Keratinocyte (primary cell): Measurements from ENCODE around the gene ZC3H13. TPM values are rescaled to one million over a fixed set of nuclear protein-coding genes. Genes with fewer than 3 reads are reported as not detected.

Source experiments
- DNase-seq: peaks from one replicate; pipeline ENCODE4 v3.0.0-alpha.2; 2011; ENCODE audit warnings: low read depth, missing footprints, low spot score
- FAIRE-seq: peaks from 2 replicates; lab custom pipeline; 2011; peaks lifted over from hg19 to GRCh38; lab: Jason Lieb, UNC
- H2AFZ ChIP-seq: 2 replicates; pipeline ENCODE4 v1.6.0; 2012; ENCODE audit warnings: low read length, control low read depth, inconsistent platforms; ENCODE audit not compliant: control insufficient read depth
- H3K27ac ChIP-seq: 2 replicates; pipeline ENCODE4 v1.5.1; 2011; ENCODE audit warnings: low read length; ENCODE audit not compliant: control insufficient read depth, insufficient read depth
- H3K27me3 ChIP-seq: 3 replicates; pipeline ENCODE4 v1.6.0; 2011; ENCODE audit warnings: low read length; ENCODE audit not compliant: control insufficient read depth, insufficient read depth; ENCODE audit errors: extremely low read depth
- H3K36me3 ChIP-seq, 2 experiments: 2 replicates in 1 of 2; 3 replicates in 1 of 2; pipeline ENCODE4 v1.5.1; 2011; ENCODE audit warnings: low read length in 2 of 2, mild to moderate bottlenecking in 1 of 2; ENCODE audit not compliant: control insufficient read depth in 2 of 2, insufficient read depth in 2 of 2; ENCODE audit errors: extremely low read depth in 1 of 2
- H3K4me1 ChIP-seq: 3 replicates; pipeline ENCODE4 v1.5.1; 2011; ENCODE audit warnings: low read length; ENCODE audit not compliant: control insufficient read depth, insufficient read depth; ENCODE audit errors: extremely low read depth
- H3K4me2 ChIP-seq: 3 replicates; pipeline ENCODE4 v1.6.0; 2011; ENCODE audit warnings: low read depth, low read length; ENCODE audit not compliant: control insufficient read depth, insufficient read depth; ENCODE audit errors: extremely low read depth
- H3K4me3 ChIP-seq, 3 experiments: fragments of 200-600 bp in 1 of 3; sonication (generic) in 1 of 3; 2 replicates in 2 of 3; 3 replicates in 1 of 3; pipeline ENCODE4 v1.5.1; 2011 to 2016; ENCODE audit warnings: low read length in 3 of 3, mild to moderate bottlenecking in 3 of 3, control low read depth in 2 of 3, inconsistent platforms in 1 of 3, low read depth in 1 of 3, mixed read lengths in 1 of 3, mixed run types in 1 of 3, moderate library complexity in 1 of 3; ENCODE audit not compliant: control insufficient read depth in 2 of 3, insufficient read depth in 2 of 3; ENCODE audit errors: extremely low read depth in 1 of 3
- H3K79me2 ChIP-seq: 2 replicates; pipeline ENCODE4 v1.6.0; 2012; ENCODE audit warnings: low read length; ENCODE audit not compliant: control insufficient read depth, insufficient read depth
- H3K9ac ChIP-seq: 3 replicates; pipeline ENCODE4 v1.6.0; 2011; ENCODE audit warnings: low read length; ENCODE audit not compliant: control insufficient read depth, insufficient read depth; ENCODE audit errors: extremely low read depth
- H3K9me1 ChIP-seq: 3 replicates; pipeline ENCODE4 v1.6.0; 2011; ENCODE audit warnings: low read length; ENCODE audit not compliant: control insufficient read depth, insufficient read depth; ENCODE audit errors: extremely low read depth
- H3K9me3 ChIP-seq: 2 replicates; pipeline ENCODE4 v1.5.1; 2012; ENCODE audit warnings: low read depth, low read length; ENCODE audit not compliant: control insufficient read depth
- H4K20me1 ChIP-seq: 3 replicates; pipeline ENCODE4 v1.6.0; 2011; ENCODE audit warnings: low read length; ENCODE audit not compliant: control insufficient read depth, insufficient read depth; ENCODE audit errors: extremely low read depth
- CTCF ChIP-seq, 3 experiments: IDR thresholded peaks in 1 of 3; conservative IDR thresholded peaks in 1 of 3; optimal IDR thresholded peaks in 1 of 3; 2 replicates in 2 of 3; 3 replicates in 1 of 3; pipeline versions ENCODE3 to v1.5.1; 2011; ENCODE audit warnings: low read length in 3 of 3, mild to moderate bottlenecking in 3 of 3, moderate library complexity in 2 of 3, control low read depth in 1 of 3, inconsistent platforms in 1 of 3; ENCODE audit not compliant: insufficient read depth in 2 of 3; ENCODE audit errors: extremely low read depth in 1 of 3
- EZH2 ChIP-seq: IDR thresholded peaks from one replicate; pipeline ENCODE4 v1.6.1; 2012; ENCODE audit warnings: inconsistent platforms, mild to moderate bottlenecking, low read length, moderate library complexity
- dilution Hi-C: fragments of 300-500 bp; cut with MboI; formaldehyde crosslinking; loops from one replicate; pipeline ENCODE4 v1.7.0; 2020; ENCODE audit warnings: low sequenced_read_pairs; ENCODE audit not compliant: extremely low pct_ligation_motif_present
- polyA plus RNA-seq, 5 experiments: library from polyadenylated mRNA; depleted of rRNA in 3 of 5; stranded (reverse) in 3 of 5; stranded (forward) in 1 of 5; unstranded in 1 of 5; fragments of >200 nt; gene quantifications; 1 replicate in 1 of 5; 2 replicates in 3 of 5; 3 replicates in 1 of 5; pipeline versions ENCODE4 v1.2.1 to v1.2.3, GENCODE V29; 2011 to 2012; ENCODE audit warnings: missing spikeins in 2 of 5, low read depth in 1 of 5, low replicate concordance in 1 of 5

Gene ZC3H13
- polyA plus RNA-seq, 1 donor (not counting 4 experiments of a cell fraction or from before 2014, with no cell fraction given) = 10.6 TPM

GRCh38 chr13:45961468-45961867 is 91.1 kb downstream of the ZC3H13 start:
- Histone ChIP-seq H3K27ac (no peak overlapping the region), H3K4me3 (no peak overlapping the region), H3K36me3 (peaks cover 8 to 15% of the 10 kb centered on the region in 2 experiments), H3K9me3 (no peaks in the 10 kb centered on the region), H3K9ac (no peak overlapping the region), H3K9me1 (no peaks in the 10 kb centered on the region), H4K20me1 (no peaks in the 10 kb centered on the region), H3K79me2 (no peaks in the 10 kb centered on the region), H3K4me2 (no peak overlapping the region), H2AFZ (no peak overlapping the region), H3K4me1 (no peaks in the 10 kb centered on the region), H3K27me3 (no peaks in the 10 kb centered on the region)
- TF ChIP-seq EZH2 (no peak), CTCF (optimal IDR thresholded peaks at IDR 0.05 in 1 of 3, IDR thresholded peaks at IDR 0.05 in 1 of 3, conservative IDR thresholded peaks at IDR 0.05 in 1 of 3; ENCODE audit: extremely low read depth in 1 of 3, insufficient read depth in 2 of 3, low read length in 3 of 3) (no peak)
- dilution Hi-C loops = no loop called here
- no peak for DNase-seq
- no peak for FAIRE-seq

GRCh38 chr13:45954836-45955800 is 97.4 kb downstream of the ZC3H13 start:
- no peak overlapping the region for H3K4me2 ChIP-seq
- H4K20me1 ChIP-seq = no peaks in the 10 kb centered on the region
- H3K79me2 ChIP-seq = no peaks in the 10 kb centered on the region
- H3K4me3 ChIP-seq = no peak overlapping the region
- no peaks in the 10 kb centered on the region for H3K27me3 ChIP-seq
- H2AFZ ChIP-seq = no peak overlapping the region
- H3K36me3 ChIP-seq = peaks cover 2 to 6% of the 10 kb centered on the region in 2 experiments
- no peak overlapping the region for H3K9ac ChIP-seq
- DNase-seq (no peak), FAIRE-seq (no peak)
- H3K27ac ChIP-seq = no peak overlapping the region
- H3K9me1 ChIP-seq = no peaks in the 10 kb centered on the region
- no peak for TF ChIP-seq EZH2
- TF ChIP-seq CTCF (optimal IDR thresholded peaks at IDR 0.05 in 1 of 3, IDR thresholded peaks at IDR 0.05 in 1 of 3, conservative IDR thresholded peaks at IDR 0.05 in 1 of 3; ENCODE audit: extremely low read depth in 1 of 3, insufficient read depth in 2 of 3, low read length in 3 of 3) = no peak
- dilution Hi-C loops = no loop called here
- H3K9me3 ChIP-seq = no peaks in the 10 kb centered on the region
- no peaks in the 10 kb centered on the region for H3K4me1 ChIP-seq
